Temporal lobe (tissue), 1 donor: Measurements from ENCODE around the gene BNIP3. TPM values are rescaled to one million over a fixed set of nuclear protein-coding genes. Genes with fewer than 3 reads are reported as not detected.

Experiments used
- total RNA-seq: library from RNA; depleted of rRNA; stranded (reverse); fragments of >200 nt; gene quantifications from one replicate; pipeline ENCODE4 v1.2.3, GENCODE V29; 2014

The BNIP3 gene
- total RNA-seq, 1 donor from 2014 or later, result 29.0 TPM

Other genes starting within 250 kb of the BNIP3 start
- 43.0 TPM for gene PPP2R2D, start 80.9 kb downstream of the BNIP3 start, total RNA-seq
- gene JAKMIP3, start 84.0 kb upstream of the BNIP3 start, total RNA-seq, result 4.7 TPM
- gene DPYSL4, start 205.0 kb upstream of the BNIP3 start, total RNA-seq, result 39.3 TPM